Heart left ventricle (tissue), 13 donors: ENCODE results near the gene OSM.

Experiments
- CTCF ChIP-seq, 12 donors: fragments of 200-600 bp; sonication (generic) in 4 of 12; IDR thresholded peaks; one replicate each; pipeline versions ENCODE4 v1.5.0 to v1.8.0; 2018 to 2022; ENCODE audit warnings: antibody characterized with exemption in 12 of 12, mild to moderate bottlenecking in 5 of 12
- POLR2A ChIP-seq, 2 donors: fragments of 450-650 bp; IDR thresholded peaks; one replicate each; pipeline ENCODE4 v1.6.1; 2017; ENCODE audit warnings: antibody characterized with exemption in 2 of 2, mild to moderate bottlenecking in 2 of 2, moderate library complexity in 2 of 2
- donor health status: ischemic (EF 13 %, LVEDD 7.1; RV severe dilation, severe dysfunction).
- donor health status: DM: no; HTN: yes; CAD: no.
- donor health status: DM: no; HTN: no; CAD: no.
- donor health status: ischemic (EF 25% LVEDD 6.9; RV normal size, moderate dysfunction).
- donor health status: ischemic (EF 25% LVEDD 5.7; RV mildly dilated, moderate dysfunction).
- donor health status: ischemic (EF 35%, LVEDD 5.7; RV mildly dilated, moderate dysfunction).
- donor health status: nonischemic (EF 11% LVEDD 7.7; RV severe dilation, severe dysfunction).
- donor health status: DM: yes; HTN: yes; CAD: no.
- donor health status: PGD.
- donor health status: ischemic (EF 29% LVEDD 5.4; RV normal size, mild dysfunction).
- donor health status: nonischemic (EF 23%, LVEDD 6.1; RV moderate dilation, normal function).

- TF ChIP-seq CTCF (IDR thresholded peaks at IDR 0.05): no peak
- no peak for TF ChIP-seq POLR2A (IDR thresholded peaks at IDR 0.05)
Measured at GRCh38 chr22:30292069-30292970, 25.7 kb upstream of the OSM start.
